BJ (cell line): ENCODE measurements around the gene LARGE2. TPM values are rescaled to one million over a fixed set of nuclear protein-coding genes. Genes with fewer than 3 reads are reported as not detected.

Source experiments
- CTCF ChIA-PET: fragments of 350-600 bp; formaldehyde crosslinking; extraction: SDS; loops from one replicate; lab custom pipeline; 2021; ENCODE audit warnings: antibody characterized with exemption, inconsistent platforms; lab: Yijun Ruan, JAX
- POLR2A ChIA-PET: fragments of 300-600 bp; sonication (Branson Sonifier 250); formaldehyde crosslinking; extraction: SDS; loops from one replicate; lab custom pipeline; 2021; ENCODE audit warnings: antibody characterized with exemption; lab: Charles Lee
- DNase-seq: peaks from one replicate; pipeline ENCODE4 v3.0.0-alpha.2; 2011; ENCODE audit warnings: low read depth
- H3K27me3 ChIP-seq: 2 replicates; pipeline ENCODE4 v1.6.0; 2011; ENCODE audit warnings: low read length; ENCODE audit not compliant: control insufficient read depth, insufficient read depth
- H3K36me3 ChIP-seq: 2 replicates; pipeline ENCODE4 v1.5.1; 2011; ENCODE audit warnings: low read length; ENCODE audit not compliant: control insufficient read depth, insufficient read depth
- H3K4me3 ChIP-seq: 2 replicates; pipeline ENCODE4 v1.5.1; 2011; ENCODE audit warnings: low read depth, mild to moderate bottlenecking, control low read depth, low read length
- CTCF ChIP-seq: IDR thresholded peaks from 2 replicates; pipeline ENCODE4 v1.5.1; 2011; ENCODE audit warnings: low read depth, mild to moderate bottlenecking, control low read depth, inconsistent platforms, low read length, moderate library complexity; ENCODE audit not compliant: insufficient read depth
- polyA plus RNA-seq: library from polyadenylated mRNA; depleted of rRNA; stranded (reverse); fragments of >200 nt; gene quantifications from 2 replicates; pipeline ENCODE4 v1.2.3, GENCODE V29; 2011

The LARGE2 gene
- polyA plus RNA-seq, 1 experiment = 0.05 TPM

- ChIA-PET CTCF (interaction anchor here (2.5 kb wide), 1 partner anchor 24 kb away, joined by 11 read pairs; no protein-coding TSS in a partner anchor), POLR2A (no interaction called here)
- H3K4me3 ChIP-seq = no peak overlapping the region
- no peak for DNase-seq
- TF ChIP-seq CTCF = no peak
- no peaks in the 10 kb centered on the region for H3K27me3 ChIP-seq
- peaks cover 9% of the 10 kb centered on the region for H3K36me3 ChIP-seq
These were observed 18.8 kb downstream of the LARGE2 start for GRCh38 chr11:45941285-45941684.

GRCh38 chr11:45942381-45942780 is 19.9 kb downstream of the LARGE2 start:
- ChIA-PET POLR2A (no interaction called here), CTCF (interaction anchor here (1.0 to 2.5 kb wide), 2 partner anchors 23 to 63 kb away, joined by 3 to 11 read pairs; no protein-coding TSS in a partner anchor)
- TF ChIP-seq CTCF = no peak
- Histone ChIP-seq H3K4me3 (no peak overlapping the region), H3K27me3 (no peaks in the 10 kb centered on the region), H3K36me3 (peaks cover 8% of the 10 kb centered on the region)
- no peak for DNase-seq

- no peak for TF ChIP-seq CTCF
- no peaks in the 10 kb centered on the region for H3K27me3 ChIP-seq
- peaks cover 24% of the 10 kb centered on the region for H3K36me3 ChIP-seq
- no peak overlapping the region for H3K4me3 ChIP-seq
- CTCF ChIA-PET = interaction anchor here (1.5 kb wide), 1 partner anchor 20 kb away, joined by 5 read pairs; no protein-coding TSS in a partner anchor
- POLR2A ChIA-PET = no interaction called here
- DNase-seq = no peak
These were observed 23.0 kb downstream of the LARGE2 start for GRCh38 chr11:45945397-45945999.

GRCh38 chr11:45947885-45948284 is 25.4 kb downstream of the LARGE2 start:
- DNase-seq = no peak
- no peak for TF ChIP-seq CTCF
- Histone ChIP-seq H3K36me3 (peaks cover 26% of the 10 kb centered on the region), H3K4me3 (no peak overlapping the region), H3K27me3 (no peaks in the 10 kb centered on the region)
- ChIA-PET POLR2A (no interaction called here), CTCF (interaction anchor here (1.6 kb wide), 1 partner anchor 17 kb away, joined by 7 read pairs; no protein-coding TSS in a partner anchor)

GRCh38 chr11:45948356-45948755 is 25.9 kb downstream of the LARGE2 start:
- H3K4me3 ChIP-seq = no peak overlapping the region
- TF ChIP-seq CTCF = no peak
- H3K27me3 ChIP-seq = no peaks in the 10 kb centered on the region
- H3K36me3 ChIP-seq = peaks cover 27% of the 10 kb centered on the region
- DNase-seq = no peak
- POLR2A ChIA-PET = no interaction called here
- CTCF ChIA-PET = interaction anchor here (1.6 kb wide), 1 partner anchor 16 kb away, joined by 7 read pairs; no protein-coding TSS in a partner anchor
